PC-9 (cell line): ENCODE measurements around the gene CKAP5. TPM values are rescaled to one million over a fixed set of nuclear protein-coding genes. Genes with fewer than 3 reads are reported as not detected.

Experiments
- BruUV-seq: library from RNA; stranded (reverse); fragments of 400-500 nt; replicated peaks from 2 replicates; lab custom pipeline; 2021; lab: Mats Ljungman, UMichigan
- CTCF ChIA-PET: fragments of 300-600 bp; sonication (Branson Sonifier 250); formaldehyde crosslinking; loops from one replicate; lab custom pipeline; 2022; ENCODE audit warnings: antibody characterized with exemption; lab: Charles Lee
- POLR2A ChIA-PET: fragments of 300-600 bp; sonication (Branson Sonifier 250); formaldehyde crosslinking; loops from one replicate; lab custom pipeline; 2022; ENCODE audit warnings: antibody characterized with exemption; ENCODE audit not compliant: unreplicated experiment; lab: Charles Lee
- DNase-seq, 2 experiments: peaks; one replicate each; pipeline versions ENCODE4 v3.0.0 to v3.0.0-alpha.2; 2015 to 2022; ENCODE audit warnings: mixed read lengths in 1 of 2
- H2AFZ ChIP-seq: fragments of 200-600 bp; sonication (generic); 2 replicates; pipeline ENCODE4 v1.8.1; 2017; ENCODE audit warnings: antibody characterized with exemption
- H3F3A ChIP-seq: fragments of 200-600 bp; sonication (generic); 2 replicates; pipeline ENCODE4 v1.8.1; 2017; ENCODE audit warnings: antibody characterized with exemption, mild to moderate bottlenecking, low read depth; ENCODE audit not compliant: insufficient read depth
- H3K27ac ChIP-seq: fragments of 200-600 bp; sonication (generic); 2 replicates; pipeline ENCODE4 v1.6.1; 2016; ENCODE audit warnings: mixed run types
- H3K27me3 ChIP-seq: fragments of 200-600 bp; sonication (generic); 2 replicates; pipeline ENCODE4 v1.6.1; 2016; ENCODE audit warnings: low read depth, mixed run types; ENCODE audit not compliant: insufficient read depth
- H3K36me3 ChIP-seq: fragments of 200-600 bp; sonication (generic); 2 replicates; pipeline ENCODE4 v1.6.1; 2016; ENCODE audit warnings: low read depth, mixed run types
- H3K4me1 ChIP-seq: fragments of 200-600 bp; sonication (generic); replicated peaks from 2 replicates; pipeline ENCODE4 v1.6.1; 2016; ENCODE audit warnings: mixed run types; ENCODE audit not compliant: insufficient read depth
- H3K4me2 ChIP-seq: fragments of 200-600 bp; sonication (generic); 2 replicates; pipeline ENCODE4 v1.6.1; 2017; ENCODE audit warnings: mixed run types
- H3K4me3 ChIP-seq: fragments of 200-600 bp; sonication (generic); 2 replicates; pipeline ENCODE4 v1.6.1; 2016; ENCODE audit warnings: mixed run types
- H3K79me2 ChIP-seq: fragments of 200-600 bp; sonication (generic); 2 replicates; pipeline ENCODE4 v1.6.1; 2017; ENCODE audit warnings: low read depth, mixed run types
- H3K9me2 ChIP-seq: fragments of 200-600 bp; sonication (generic); 2 replicates; pipeline ENCODE4 v1.8.1; 2017; ENCODE audit warnings: mild to moderate bottlenecking; ENCODE audit not compliant: insufficient read depth
- H3K9me3 ChIP-seq: fragments of 200-600 bp; sonication (generic); 2 replicates; pipeline ENCODE4 v1.8.1; 2016; ENCODE audit warnings: low read depth; ENCODE audit not compliant: insufficient read depth
- H4K20me1 ChIP-seq: fragments of 200-600 bp; sonication (generic); 2 replicates; pipeline ENCODE4 v1.8.1; 2017; ENCODE audit not compliant: insufficient read depth
- CTCF ChIP-seq: fragments of 200-600 bp; sonication (generic); conservative IDR thresholded peaks from 2 replicates; pipeline ENCODE4 v1.6.1; 2017; ENCODE audit warnings: mixed run types, antibody characterized with exemption, mild to moderate bottlenecking, moderate library complexity
- EZH2 ChIP-seq: fragments of 200-600 bp; sonication (generic); IDR thresholded peaks from 2 replicates; pipeline ENCODE4 v1.8.0; 2017; ENCODE audit warnings: antibody characterized with exemption, low read depth
- intact Hi-C: fragments of 100-400 bp; cut with micrococcal nuclease; formaldehyde crosslinking; loops from one replicate; pipeline ENCODE4 v1.10.0; 2022; ENCODE audit not compliant: unreplicated experiment
- total RNA-seq: library from RNA; stranded (reverse); gene quantifications from 2 replicates; pipeline ENCODE4 v1.2.3, GENCODE V29; 2021

The CKAP5 gene
- total RNA-seq, 1 experiment from 2014 or later: 195 TPM

GRCh38 chr11:46700241-46701077 is 145.6 kb downstream of the CKAP5 start, which contains the start of the genes ARHGAP1 and ZNF408:
Gene ARHGAP1, minus strand, starts transcription at chr11:46700619. Its CDS starts 4,512 bp downstream, at chr11:46696107.
Gene ZNF408, plus strand, starts transcription at chr11:46701031. Its CDS starts 17 bp downstream, at chr11:46701048.
- H4K20me1 ChIP-seq: no peaks in the 10 kb centered on the region
- intact Hi-C loops: loop anchor here (1.0 kb wide), 1 partner anchor 83 kb away; the partner anchor contains the start of genes ATG13 and HARBI1

GRCh38 chr11:46698597-46698996 is 147.5 kb downstream of the CKAP5 start:
- Histone ChIP-seq H3K4me1 (peaks cover 13% of the 10 kb centered on the region), H3K4me3 (no peak overlapping the region), H3K36me3 (peaks cover 12% of the 10 kb centered on the region; the same call in 1 of the 2 replicates), H3K27me3 (no peaks in the 10 kb centered on the region), H4K20me1 (no peaks in the 10 kb centered on the region), H3K79me2 (peaks cover 45% of the 10 kb centered on the region), H3K4me2 (0 out of 2 replicates have a peak overlapping the region, but pooled peaks have one; percentile 99), H3K9me2 (no peaks in the 10 kb centered on the region), H2AFZ (no peak overlapping the region), H3K27ac (no peak overlapping the region), H3F3A (peaks cover 6% of the 10 kb centered on the region; the same call in 1 of the 2 replicates), H3K9me3 (no peaks in the 10 kb centered on the region)
- no peak for DNase-seq
- intact Hi-C loops: no loop called here
- BruUV-seq: no TSS peak
- ChIA-PET POLR2A (interaction anchor here (1.1 kb wide), 1 partner anchor 23 kb away, joined by 4 read pairs; no protein-coding TSS in a partner anchor), CTCF (interaction anchor here (0.7 kb wide), 1 partner anchor 23 kb away, joined by 3 read pairs; no protein-coding TSS in a partner anchor)
- TF ChIP-seq CTCF (no peak), EZH2 (no peak)

More at GRCh38 chr11:46700241-46701077, 145.6 kb downstream of the CKAP5 start, which contains the start of the genes ARHGAP1 and ZNF408:
- BruUV-seq: no TSS peak
- POLR2A ChIA-PET: interaction anchor here (0.5 to 0.8 kb wide), 7 partner anchors 11 to 1060 kb away, joined by 3 to 22 read pairs (median 4); no protein-coding TSS in a partner anchor
- TF ChIP-seq CTCF (no peak), EZH2 (no peak)
- H3K4me1 ChIP-seq: peaks cover 13% of the 10 kb centered on the region
- no peaks in the 10 kb centered on the region for H3K9me3 ChIP-seq
- H3K79me2 ChIP-seq: peaks cover 45% of the 10 kb centered on the region
- peak within 1 kb of the TSS; percentile 82 for H2AFZ ChIP-seq
- peaks cover 21% of the 10 kb centered on the region; the same call in 1 of the 2 replicates for H3K36me3 ChIP-seq
- no peaks in the 10 kb centered on the region for H3K9me2 ChIP-seq
- peak within 1 kb of the TSS; percentile 61 for H3K4me3 ChIP-seq
- peak within 1 kb of the TSS; percentile 99 for H3K4me2 ChIP-seq
- H3K27ac ChIP-seq: peak within 1 kb of the TSS; percentile 64
- peak; percentile 96 to 99 for DNase-seq
- H3K27me3 ChIP-seq: no peaks in the 10 kb centered on the region
- H3F3A ChIP-seq: peaks cover 6% of the 10 kb centered on the region; the same call in 1 of the 2 replicates
- CTCF ChIA-PET: interaction anchor here (0.6 kb wide), 1 partner anchor 655 kb away, joined by 4 read pairs; no protein-coding TSS in a partner anchor

- H3K79me2 ChIP-seq: peaks cover 37% of the 10 kb centered on the region
- BruUV-seq: no TSS peak
- no peak overlapping the region for H3K4me2 ChIP-seq
Measured at GRCh38 chr11:46697723-46698122, 148.4 kb downstream of the CKAP5 start.

More at GRCh38 chr11:46697723-46698122, 148.4 kb downstream of the CKAP5 start:
- Histone ChIP-seq H3K9me2 (no peaks in the 10 kb centered on the region), H2AFZ (no peak overlapping the region), H3F3A (peaks cover 6% of the 10 kb centered on the region; the same call in 1 of the 2 replicates), H4K20me1 (no peaks in the 10 kb centered on the region), H3K27ac (no peak overlapping the region), H3K27me3 (no peaks in the 10 kb centered on the region), H3K36me3 (0 out of 2 replicates have a peak, but pooled peaks cover 5% of the 10 kb centered on the region), H3K4me3 (no peak overlapping the region), H3K9me3 (no peaks in the 10 kb centered on the region), H3K4me1 (peaks cover 12% of the 10 kb centered on the region)
- intact Hi-C loops: no loop called here
- no peak for DNase-seq
- ChIA-PET CTCF (interaction anchor here (0.7 kb wide), 1 partner anchor 50 kb away, joined by 5 read pairs; no protein-coding TSS in a partner anchor), POLR2A (no interaction called here)
- TF ChIP-seq EZH2 (no peak), CTCF (no peak)
